ENCODE data around the gene SEMA4C. TPM values are rescaled to one million over a fixed set of nuclear protein-coding genes. Genes with fewer than 3 reads are reported as not detected.
A peak's percentile ranks its signal among the peaks of the same experiment; 100 is the strongest.

The SEMA4C gene
- total and polyA plus RNA-seq, 9 of the 15 experiments (the other 6 are each of a cell fraction or from before 2014, with no cell fraction given) = 0.32 to 59.7 (median 23.9) TPM

GRCh38 chr2:96859099-96859649 is 10.7 kb downstream of the SEMA4C start (continued):
- TF ChIP-seq E4F1 (CRISPR knock-in tag; IDR thresholded peaks at IDR 0.05; ENCODE audit: borderline replicate concordance) = 0 out of 2 replicates have a peak, but pooled peaks have one; percentile 14
- no peak for TF ChIP-seq GTF2A2 (tag; IDR thresholded peaks at IDR 0.05)
- no peak for TF ChIP-seq ZNF274 (IDR thresholded peaks at IDR 0.05; ENCODE audit: borderline replicate concordance, low read depth, low read length)
- no peak for TF ChIP-seq NCOA1 (IDR thresholded peaks at IDR 0.05; ENCODE audit: low read depth)
- TF ChIP-seq HBP1 (CRISPR knock-in tag; IDR thresholded peaks at IDR 0.05) = peak; percentile 38; the same call in 1 of the 2 replicates
